ENCODE data around the gene COL8A1.

Gene COL8A1

DNA sequence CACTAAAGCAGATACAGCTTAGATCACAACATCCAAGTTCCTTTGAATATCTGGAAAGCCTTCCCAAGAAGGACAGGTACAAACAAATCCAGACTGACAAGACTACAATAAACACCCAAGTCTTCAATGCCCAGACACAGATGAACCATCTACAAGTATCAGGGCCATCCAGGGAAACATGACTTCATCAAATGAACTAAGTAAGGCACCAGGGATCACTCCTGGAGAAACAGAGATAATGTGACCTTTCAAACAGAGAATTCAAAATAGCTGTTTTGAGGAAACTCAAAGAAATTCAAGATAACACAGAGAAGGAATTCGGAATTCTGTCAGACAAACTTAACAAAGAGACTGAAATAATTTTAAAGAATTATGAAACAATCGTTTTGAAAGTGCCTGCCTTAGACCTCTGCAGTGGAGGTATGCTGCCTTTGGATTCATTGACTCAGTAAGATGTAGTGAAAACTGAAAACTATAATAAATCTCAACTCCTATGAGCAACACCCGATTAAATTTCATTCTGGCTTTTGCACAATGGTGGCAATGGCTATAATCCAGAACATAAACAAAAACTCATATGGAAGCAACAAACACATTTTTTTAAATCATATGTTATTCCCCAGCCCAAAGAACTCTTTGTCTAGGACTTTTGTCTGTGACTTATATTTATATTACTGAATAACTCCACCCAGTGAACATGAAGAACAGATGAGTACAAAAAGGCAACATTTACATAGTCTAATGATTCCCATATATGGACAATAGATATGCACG lies 12.6 kb upstream of the COL8A1 start:
- TF ChIP-seq HDGF (IDR thresholded peaks at IDR 0.05; ENCODE audit: borderline replicate concordance) (no peak), SUZ12 (IDR thresholded peaks at IDR 0.05) (no peak), FOXK2 (IDR thresholded peaks at IDR 0.05) (no peak), TARDBP (IDR thresholded peaks at IDR 0.05) (no peak)
- CTCF ChIA-PET, result interaction anchor here (0.7 kb wide), 1 partner anchor 56 kb away, joined by 4 read pairs; no protein-coding TSS in a partner anchor
- POLR2A ChIA-PET, result no interaction called here
- DNase-seq (ENCODE audit: extremely low spot score), result no peak

DNA sequence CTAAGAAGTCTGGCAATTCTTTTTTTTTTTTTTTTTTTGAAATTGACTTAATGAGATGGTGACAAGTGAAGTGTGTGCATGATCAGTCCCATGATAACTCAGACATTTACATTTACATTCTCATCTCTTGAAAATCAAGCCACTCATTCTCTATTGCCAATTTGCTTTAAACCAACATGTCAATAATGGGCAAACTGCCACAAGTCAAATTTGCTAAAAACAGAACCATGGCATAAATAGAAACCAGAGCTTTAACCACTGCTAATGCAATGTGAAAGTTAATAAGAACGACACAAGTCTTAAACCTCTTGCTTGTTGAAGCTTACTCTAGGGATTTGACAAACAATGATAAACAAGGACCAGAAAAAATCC lies 12.0 kb upstream of the COL8A1 start:
- TF ChIP-seq ARNT (IDR thresholded peaks at IDR 0.05) (no peak), FOXA1 (IDR thresholded peaks at IDR 0.05) (no peak), L3MBTL2 (conservative IDR thresholded peaks at IDR 0.05) (no peak), ELF4 (IDR thresholded peaks at IDR 0.05) (no peak), BHLHE40 (IDR thresholded peaks at IDR 0.05; ENCODE audit: borderline replicate concordance) (no peak), HDGF (IDR thresholded peaks at IDR 0.05; ENCODE audit: borderline replicate concordance) (no peak), FOXK2 (IDR thresholded peaks at IDR 0.05) (no peak), TARDBP (IDR thresholded peaks at IDR 0.05) (no peak), ZNF384 (IDR thresholded peaks at IDR 0.05) (no peak), SP1 (IDR thresholded peaks at IDR 0.05) (no peak), SUZ12 (IDR thresholded peaks at IDR 0.05) (no peak), NFRKB (IDR thresholded peaks at IDR 0.05) (no peak), FOXM1 (IDR thresholded peaks at IDR 0.05; ENCODE audit: borderline replicate concordance) (no peak)
- TF ChIP-seq, protein P1, sequence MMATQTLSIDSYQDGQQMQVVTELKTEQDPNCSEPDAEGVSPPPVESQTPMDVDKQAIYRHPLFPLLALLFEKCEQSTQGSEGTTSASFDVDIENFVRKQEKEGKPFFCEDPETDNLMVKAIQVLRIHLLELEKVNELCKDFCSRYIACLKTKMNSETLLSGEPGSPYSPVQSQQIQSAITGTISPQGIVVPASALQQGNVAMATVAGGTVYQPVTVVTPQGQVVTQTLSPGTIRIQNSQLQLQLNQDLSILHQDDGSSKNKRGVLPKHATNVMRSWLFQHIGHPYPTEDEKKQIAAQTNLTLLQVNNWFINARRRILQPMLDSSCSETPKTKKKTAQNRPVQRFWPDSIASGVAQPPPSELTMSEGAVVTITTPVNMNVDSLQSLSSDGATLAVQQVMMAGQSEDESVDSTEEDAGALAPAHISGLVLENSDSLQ (IDR thresholded peaks at IDR 0.05), result no peak
- CTCF ChIA-PET, result interaction anchor here (0.7 kb wide), 1 partner anchor 57 kb away, joined by 4 read pairs; no protein-coding TSS in a partner anchor
- no peak for DNase-seq (ENCODE audit: extremely low spot score)
- POLR2A ChIA-PET, result no interaction called here

DNA sequence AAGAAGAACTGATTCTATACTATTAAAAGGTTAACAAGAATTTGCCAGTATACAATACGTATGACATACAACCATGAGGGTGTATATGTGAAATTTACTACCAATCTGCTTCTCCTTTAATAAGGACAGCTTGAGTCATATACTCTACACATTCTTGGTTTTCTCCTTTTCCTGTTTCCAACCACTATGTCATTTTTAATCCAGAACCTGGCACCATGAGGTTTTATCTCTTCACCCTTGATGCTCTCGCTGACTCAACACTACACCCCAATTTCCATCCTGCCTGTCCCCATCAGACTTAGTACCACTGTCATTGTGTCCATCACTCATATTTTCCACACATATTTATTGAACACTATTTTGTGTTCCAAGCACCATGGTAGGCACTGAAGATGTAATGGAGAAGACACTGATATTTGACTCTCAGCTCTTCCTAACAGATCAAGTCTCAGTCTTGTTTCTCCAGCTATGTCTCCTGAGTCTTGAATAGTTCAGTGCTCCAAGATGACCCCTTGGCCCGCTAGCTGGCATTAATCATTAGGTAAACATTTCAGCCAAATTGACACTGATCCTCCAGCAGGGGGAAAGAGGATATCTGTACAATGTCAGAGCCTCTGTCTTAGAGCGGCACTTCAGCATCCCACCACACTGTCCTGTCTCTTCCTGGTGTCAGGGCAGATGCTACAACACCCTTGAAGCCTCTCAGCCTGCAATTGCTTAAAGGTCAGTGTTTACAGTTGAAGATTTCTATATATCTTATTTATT lies 11.2 kb upstream of the COL8A1 start:
- TF ChIP-seq TARDBP (IDR thresholded peaks at IDR 0.05) (no peak), NFRKB (IDR thresholded peaks at IDR 0.05) (no peak), ARNT (IDR thresholded peaks at IDR 0.05) (no peak), FOXK2 (IDR thresholded peaks at IDR 0.05) (no peak), SUZ12 (IDR thresholded peaks at IDR 0.05) (no peak), FOXA1 (IDR thresholded peaks at IDR 0.05) (no peak), HDGF (IDR thresholded peaks at IDR 0.05; ENCODE audit: borderline replicate concordance) (no peak), ELF4 (IDR thresholded peaks at IDR 0.05) (no peak), LEF1 (IDR thresholded peaks at IDR 0.05; ENCODE audit: borderline replicate concordance) (no peak), FOXM1 (IDR thresholded peaks at IDR 0.05; ENCODE audit: borderline replicate concordance) (no peak), CTBP1 (IDR thresholded peaks at IDR 0.05; ENCODE audit: borderline replicate concordance) (no peak)
- TF ChIP-seq, protein P1 (IDR thresholded peaks at IDR 0.05), result no peak; the same call in 1 of the 2 replicates
- no peak for DNase-seq (ENCODE audit: extremely low spot score)
- ChIA-PET CTCF (interaction anchor here (0.7 to 1.0 kb wide), 2 partner anchors 9 to 10 kb away, joined by 3 read pairs; no protein-coding TSS in a partner anchor), POLR2A (no interaction called here)

DNA sequence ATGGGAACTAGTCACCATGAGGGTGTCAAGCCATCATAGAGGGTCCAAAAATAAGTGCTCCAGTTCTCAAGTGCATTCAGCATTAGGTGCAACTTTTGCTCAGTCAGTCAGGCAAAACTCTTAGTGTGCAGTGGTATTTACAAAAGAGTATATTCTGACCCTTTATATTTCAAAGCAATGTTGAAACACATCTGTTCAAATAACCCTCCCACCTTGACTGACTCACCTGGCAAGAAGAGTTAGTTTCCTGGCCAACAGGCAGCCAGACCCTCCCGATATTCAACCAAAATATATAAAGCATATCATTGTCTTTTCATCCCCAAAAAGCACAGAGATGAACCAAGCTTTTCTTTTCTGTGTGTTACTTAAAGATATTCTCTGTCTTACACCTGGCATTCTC lies 7.6 kb upstream of the COL8A1 start:
- DNase-seq (ENCODE audit: extremely low spot score), result no peak
- CTCF ChIA-PET, result interaction anchor here (0.6 kb wide), 1 partner anchor 72 kb away, joined by 4 read pairs; no protein-coding TSS in a partner anchor
- no peak for TF ChIP-seq SP1 (IDR thresholded peaks at IDR 0.05)
- no peak for TF ChIP-seq BHLHE40 (IDR thresholded peaks at IDR 0.05; ENCODE audit: borderline replicate concordance)
- no peak for TF ChIP-seq ELF4 (IDR thresholded peaks at IDR 0.05)
- TF ChIP-seq FOXK2 (IDR thresholded peaks at IDR 0.05), result no peak
- no peak for TF ChIP-seq L3MBTL2 (conservative IDR thresholded peaks at IDR 0.05)
- no peak for TF ChIP-seq FOXM1 (IDR thresholded peaks at IDR 0.05; ENCODE audit: borderline replicate concordance)
- TF ChIP-seq HDGF (IDR thresholded peaks at IDR 0.05; ENCODE audit: borderline replicate concordance), result no peak
- TF ChIP-seq TARDBP (IDR thresholded peaks at IDR 0.05), result no peak
- no peak for TF ChIP-seq ZNF384 (IDR thresholded peaks at IDR 0.05)
- TF ChIP-seq, protein P1 (IDR thresholded peaks at IDR 0.05), result no peak
- no peak for TF ChIP-seq LEF1 (IDR thresholded peaks at IDR 0.05; ENCODE audit: borderline replicate concordance)
- TF ChIP-seq ARNT (IDR thresholded peaks at IDR 0.05), result no peak
- POLR2A ChIA-PET, result no interaction called here

DNA sequence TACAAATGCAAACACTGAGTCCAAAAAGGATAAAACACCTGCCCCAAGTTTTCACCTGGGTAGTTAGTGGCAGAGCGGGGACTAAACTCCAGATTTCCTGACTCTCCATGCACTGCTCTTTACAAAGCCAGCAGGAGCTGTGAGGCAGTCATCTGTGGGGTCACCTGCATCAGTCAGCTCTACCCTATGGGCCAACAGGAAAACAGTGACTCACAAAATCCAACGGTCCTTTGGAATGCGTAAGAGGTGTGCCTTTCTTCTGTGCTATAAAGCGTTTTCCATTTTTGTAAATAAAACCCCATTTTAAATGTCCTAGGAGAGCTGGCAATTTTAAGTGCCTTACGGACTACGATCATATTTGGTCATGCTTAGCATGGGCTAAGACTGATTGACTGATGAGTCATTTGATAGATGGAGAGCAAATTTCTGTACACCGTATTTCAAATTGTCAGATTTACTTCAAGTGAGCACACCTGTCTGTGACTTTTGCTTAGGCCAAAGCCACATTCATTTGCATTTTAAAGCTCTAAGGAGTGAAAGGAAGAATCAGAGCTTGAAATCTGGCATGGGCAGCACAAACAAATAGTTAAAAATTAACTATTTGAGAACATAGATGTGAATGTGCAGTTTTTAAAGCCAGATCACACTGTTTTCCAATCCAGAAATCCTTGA lies 4.4 kb upstream of the COL8A1 start:
- TF ChIP-seq BHLHE40 (IDR thresholded peaks at IDR 0.05; ENCODE audit: borderline replicate concordance) (no peak), FOXK2 (IDR thresholded peaks at IDR 0.05) (no peak), SUZ12 (IDR thresholded peaks at IDR 0.05) (no peak), L3MBTL2 (conservative IDR thresholded peaks at IDR 0.05) (no peak), ARNT (IDR thresholded peaks at IDR 0.05) (no peak), ZNF384 (IDR thresholded peaks at IDR 0.05) (no peak), ELF4 (IDR thresholded peaks at IDR 0.05) (no peak), HDGF (IDR thresholded peaks at IDR 0.05; ENCODE audit: borderline replicate concordance) (no peak), FOXM1 (IDR thresholded peaks at IDR 0.05; ENCODE audit: borderline replicate concordance) (no peak), NFRKB (IDR thresholded peaks at IDR 0.05) (no peak), CTBP1 (IDR thresholded peaks at IDR 0.05; ENCODE audit: borderline replicate concordance) (no peak)
- TF ChIP-seq, protein P1 (IDR thresholded peaks at IDR 0.05), result no peak
- ChIA-PET CTCF (interaction anchor here (0.8 kb wide), 1 partner anchor 11 kb away, joined by 4 read pairs; no protein-coding TSS in a partner anchor), POLR2A (no interaction called here)
- no peak for DNase-seq (ENCODE audit: extremely low spot score)
